ENCODE data around the gene PTCH1.

The PTCH1 gene

DNA sequence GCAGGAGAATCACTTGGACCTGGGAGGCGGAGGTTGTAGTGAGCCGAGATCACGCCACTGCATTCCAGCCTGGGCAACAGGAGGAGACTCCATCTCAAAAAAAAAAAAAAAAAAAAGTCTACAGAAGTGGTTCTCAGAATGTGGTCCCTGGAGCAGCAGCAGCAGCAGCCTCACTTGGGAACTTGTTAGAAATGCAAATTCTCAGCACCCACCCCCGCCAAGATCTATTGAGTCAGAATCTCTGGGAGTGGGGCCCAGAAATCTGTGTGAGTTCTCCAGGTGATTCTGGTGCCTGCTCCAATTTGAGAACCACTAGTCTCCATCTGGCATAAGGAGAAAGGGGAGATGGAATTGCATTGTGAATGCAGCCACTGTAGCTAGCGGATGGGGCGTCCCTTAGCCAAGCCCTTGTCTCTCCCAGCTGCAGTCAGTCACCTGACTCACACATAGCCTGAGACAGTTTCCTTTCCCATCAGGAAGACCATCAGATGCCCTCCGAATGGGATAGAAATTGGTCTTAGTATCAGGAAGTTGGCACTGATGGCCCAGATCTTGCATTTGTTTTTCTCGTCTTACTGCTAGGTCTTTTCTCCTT lies 12.2 kb upstream of the PTCH1 start:
- Histone ChIP-seq H3K27me3 (ENCODE audit: control insufficient read depth, insufficient read depth, low read length) (peaks cover 29% of the 10 kb centered on the region), H3K36me3 (ENCODE audit: insufficient read depth, low read length) (no peaks in the 10 kb centered on the region)

DNA sequence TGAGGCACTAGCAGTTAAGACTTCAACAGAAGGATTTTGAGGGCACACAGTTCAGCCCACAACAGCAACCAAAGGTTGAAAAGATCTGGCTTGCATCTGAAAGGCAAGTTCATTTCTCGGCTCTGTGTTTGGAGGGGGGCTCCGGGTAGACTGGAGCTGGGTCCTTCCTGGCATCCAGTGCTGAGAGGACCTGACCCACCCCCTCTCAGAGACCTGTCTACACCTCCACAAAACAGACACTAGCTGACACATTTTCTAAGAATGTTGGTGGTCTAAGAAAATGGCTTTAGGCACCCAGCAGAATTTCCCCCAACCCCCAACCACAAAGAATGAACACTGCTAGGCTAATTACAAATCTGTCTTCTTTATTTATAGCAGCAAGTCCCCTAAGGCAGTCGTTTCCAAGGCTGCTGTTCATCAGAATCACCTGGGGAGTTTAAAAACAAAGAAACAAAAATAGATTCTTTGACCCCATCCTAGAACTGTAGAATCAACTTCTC lies 6.2 kb upstream of the PTCH1 start:
- Histone ChIP-seq H3K36me3 (ENCODE audit: insufficient read depth, low read length) (no peaks in the 10 kb centered on the region), H3K4me3 (ENCODE audit: low read length) (no peak overlapping the region), H3K9me3 (replicated peaks; ENCODE audit: low read length) (peaks cover 3% of the 10 kb centered on the region), H3K4me2 (ENCODE audit: low read length) (no peak overlapping the region), H3K9ac (ENCODE audit: low read depth, low read length) (no peak overlapping the region), H3K4me1 (ENCODE audit: control insufficient read depth, insufficient read depth, low read length) (no peaks in the 10 kb centered on the region), H3K27me3 (ENCODE audit: control insufficient read depth, insufficient read depth, low read length) (peaks cover 50% of the 10 kb centered on the region)

More for the DNA sequence above, 12.2 kb upstream of the PTCH1 start:
- no peak overlapping the region for H3K9ac ChIP-seq (ENCODE audit: low read depth, low read length)
- H3K4me1 ChIP-seq (ENCODE audit: control insufficient read depth, insufficient read depth, low read length): no peaks in the 10 kb centered on the region
- no peak overlapping the region for H3K4me3 ChIP-seq (ENCODE audit: low read length)
- no peaks in the 10 kb centered on the region for H3K9me3 ChIP-seq (replicated peaks; ENCODE audit: low read length)
- H3K4me2 ChIP-seq (ENCODE audit: low read length): no peak overlapping the region

DNA sequence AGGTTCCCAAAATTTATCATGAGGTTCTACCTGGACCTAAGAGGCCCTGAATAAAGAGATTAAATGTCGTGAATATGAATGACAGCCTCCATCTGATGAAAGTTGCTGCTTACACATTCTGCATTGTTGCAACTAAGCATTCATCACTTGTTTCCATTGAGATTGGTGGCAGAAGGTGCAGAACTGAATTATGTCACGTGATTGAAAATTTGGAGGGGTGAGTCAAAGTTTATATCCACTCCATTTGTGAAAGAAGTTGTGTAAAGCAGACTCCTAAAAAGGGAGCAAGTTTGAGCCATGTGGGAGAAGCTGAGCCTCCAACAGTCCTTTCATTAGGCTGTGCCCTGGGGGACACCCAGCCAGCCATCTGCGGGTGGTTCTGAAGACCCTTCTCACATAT lies 4.9 kb upstream of the PTCH1 start:
- Histone ChIP-seq H3K4me2 (ENCODE audit: low read length) (no peak overlapping the region), H3K36me3 (ENCODE audit: insufficient read depth, low read length) (no peaks in the 10 kb centered on the region), H3K4me3 (ENCODE audit: low read length) (no peak overlapping the region), H3K9me3 (replicated peaks; ENCODE audit: low read length) (peaks cover 3% of the 10 kb centered on the region), H3K9ac (ENCODE audit: low read depth, low read length) (no peak overlapping the region), H3K27me3 (ENCODE audit: control insufficient read depth, insufficient read depth, low read length) (peaks cover 56% of the 10 kb centered on the region), H3K4me1 (ENCODE audit: control insufficient read depth, insufficient read depth, low read length) (no peaks in the 10 kb centered on the region)

DNA sequence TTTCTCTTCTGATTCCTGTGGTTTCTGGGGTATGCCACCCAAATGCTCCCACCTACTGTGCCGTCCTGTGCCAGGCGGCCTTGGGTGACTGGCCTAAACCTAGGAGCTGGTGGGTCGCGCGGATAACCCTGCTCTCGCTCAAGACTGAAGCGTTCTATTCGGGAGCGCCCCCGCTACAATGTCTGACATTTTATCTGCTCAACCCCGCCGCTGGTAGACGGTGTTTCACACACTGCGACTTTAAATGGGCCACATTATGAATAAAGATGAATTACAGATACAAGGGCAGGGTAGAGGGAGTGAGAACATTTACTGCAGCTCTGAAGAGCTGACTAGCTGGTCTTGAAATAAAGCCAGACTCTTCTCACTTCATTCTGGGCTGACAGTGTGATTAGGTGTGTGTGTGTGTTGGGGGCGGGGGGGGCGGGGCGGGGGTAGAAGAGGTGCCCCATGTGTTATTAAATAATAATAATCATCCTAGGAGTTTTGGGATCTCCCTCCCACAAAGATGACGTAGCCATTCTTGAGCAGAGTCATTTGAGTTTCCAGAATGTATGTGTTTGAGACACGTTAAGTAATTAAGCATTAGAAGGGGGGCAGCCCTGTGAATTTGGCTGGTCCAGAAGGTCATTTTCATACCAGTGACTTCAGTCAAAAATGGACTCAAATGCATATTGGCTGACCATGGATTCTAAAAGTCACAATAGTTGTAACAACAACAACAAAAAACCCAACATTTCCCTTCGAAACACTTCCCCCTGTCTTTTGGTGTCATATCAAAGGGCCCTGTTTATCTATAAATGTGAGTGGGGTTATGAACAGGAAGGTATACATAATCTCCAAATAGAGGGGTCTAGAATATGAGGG lies 1.0 kb upstream of the PTCH1 start:
- Histone ChIP-seq H3K27me3 (ENCODE audit: control insufficient read depth, insufficient read depth, low read length) (peaks cover 48% of the 10 kb centered on the region), H3K9me3 (replicated peaks; ENCODE audit: low read length) (peaks cover 3% of the 10 kb centered on the region), H3K4me1 (ENCODE audit: control insufficient read depth, insufficient read depth, low read length) (peaks cover 6% of the 10 kb centered on the region), H3K4me3 (ENCODE audit: low read length) (no peak overlapping the region), H3K9ac (ENCODE audit: low read depth, low read length) (no peak overlapping the region), H3K4me2 (ENCODE audit: low read length) (peak overlapping the region; percentile 99), H3K36me3 (ENCODE audit: insufficient read depth, low read length) (no peaks in the 10 kb centered on the region)

DNA sequence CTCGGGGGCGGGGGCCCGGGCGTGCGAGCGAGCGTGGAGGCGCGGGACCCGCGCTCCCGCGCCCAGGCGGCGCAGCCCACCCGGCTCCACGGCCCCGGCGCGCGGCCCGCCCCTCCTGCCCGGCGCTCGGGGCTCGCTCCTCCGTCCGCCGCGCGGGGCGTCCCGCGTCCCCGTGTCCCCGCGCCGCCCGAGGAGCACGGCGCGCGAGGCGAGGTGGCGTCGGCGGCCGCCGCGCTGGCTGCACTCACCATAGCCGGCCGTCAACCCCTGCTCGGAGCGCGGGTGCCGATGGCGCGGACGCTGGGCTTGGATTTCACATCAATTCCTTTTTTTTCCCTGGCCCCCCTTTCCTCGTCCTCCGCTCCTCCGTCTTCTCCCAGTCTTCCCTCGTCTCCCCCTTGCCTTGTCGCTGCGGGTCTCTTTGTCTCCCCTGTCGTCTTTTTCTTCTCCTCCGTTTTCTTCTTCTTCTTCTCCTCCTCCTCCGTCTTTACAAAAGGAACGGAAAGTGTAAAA lies 494 bp downstream of the PTCH1 start:
- Histone ChIP-seq H3K27me3 (ENCODE audit: control insufficient read depth, insufficient read depth, low read length) (peaks cover 35% of the 10 kb centered on the region), H3K9ac (ENCODE audit: low read depth, low read length) (peak overlapping the region; percentile 48)

DNA sequence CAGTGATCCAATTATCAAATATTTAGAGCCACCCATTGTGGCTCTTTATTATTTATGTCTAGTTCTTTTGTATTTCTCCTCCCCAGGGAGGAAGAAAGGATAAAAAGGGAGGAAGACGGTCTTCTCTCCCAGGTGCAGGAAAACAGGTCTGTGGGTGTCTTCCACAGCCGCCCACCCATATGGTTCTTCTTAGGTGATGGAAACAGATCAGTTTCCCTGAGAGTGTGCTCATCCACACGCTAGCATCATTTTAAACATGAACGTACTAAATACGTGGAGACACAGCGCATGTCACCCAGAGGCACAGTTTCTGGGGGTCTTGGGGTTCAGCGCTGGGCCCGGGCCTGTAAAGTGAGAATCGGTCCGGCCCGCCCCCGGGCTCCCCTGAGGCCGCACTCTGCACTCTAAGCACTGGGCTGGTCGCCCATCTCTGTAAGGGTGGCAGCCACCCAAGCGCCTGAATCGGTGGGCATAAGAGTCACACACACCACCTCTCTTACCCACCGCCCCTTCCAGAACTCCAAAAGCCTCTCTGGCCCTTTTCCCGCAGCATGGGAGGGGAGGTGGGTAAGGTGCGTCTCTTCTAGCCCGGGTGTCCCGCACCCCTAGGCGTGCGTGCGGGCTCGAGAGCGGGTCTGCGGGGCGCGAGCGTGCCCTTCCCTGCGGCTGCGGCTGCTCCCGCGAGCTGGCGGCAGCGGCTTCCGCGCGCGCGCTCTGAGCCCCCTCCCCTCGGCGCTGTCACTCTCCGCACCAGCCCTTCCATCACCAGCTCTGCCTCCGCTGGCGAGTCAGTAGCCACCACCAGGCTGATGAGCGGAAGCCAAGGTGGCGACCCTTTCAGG lies 1.3 kb downstream of the PTCH1 start:
- H3K9me3 ChIP-seq (replicated peaks; ENCODE audit: low read length): peaks cover 3% of the 10 kb centered on the region
- H3K4me1 ChIP-seq (ENCODE audit: control insufficient read depth, insufficient read depth, low read length): peaks cover 18% of the 10 kb centered on the region
- H3K27me3 ChIP-seq (ENCODE audit: control insufficient read depth, insufficient read depth, low read length): peaks cover 27% of the 10 kb centered on the region
- H3K4me3 ChIP-seq (ENCODE audit: low read length): peak overlapping the region; percentile 83
- peak overlapping the region; percentile 99 for H3K4me2 ChIP-seq (ENCODE audit: low read length)
- no peak overlapping the region for H3K9ac ChIP-seq (ENCODE audit: low read depth, low read length)
- H3K36me3 ChIP-seq (ENCODE audit: insufficient read depth, low read length): no peaks in the 10 kb centered on the region

More for the DNA sequence above, 494 bp downstream of the PTCH1 start:
- Histone ChIP-seq H3K36me3 (ENCODE audit: insufficient read depth, low read length) (no peaks in the 10 kb centered on the region), H3K9me3 (replicated peaks; ENCODE audit: low read length) (peaks cover 3% of the 10 kb centered on the region), H3K4me1 (ENCODE audit: control insufficient read depth, insufficient read depth, low read length) (peaks cover 18% of the 10 kb centered on the region), H3K4me3 (ENCODE audit: low read length) (peak overlapping the region; percentile 83), H3K4me2 (ENCODE audit: low read length) (peak overlapping the region; percentile 99)

DNA sequence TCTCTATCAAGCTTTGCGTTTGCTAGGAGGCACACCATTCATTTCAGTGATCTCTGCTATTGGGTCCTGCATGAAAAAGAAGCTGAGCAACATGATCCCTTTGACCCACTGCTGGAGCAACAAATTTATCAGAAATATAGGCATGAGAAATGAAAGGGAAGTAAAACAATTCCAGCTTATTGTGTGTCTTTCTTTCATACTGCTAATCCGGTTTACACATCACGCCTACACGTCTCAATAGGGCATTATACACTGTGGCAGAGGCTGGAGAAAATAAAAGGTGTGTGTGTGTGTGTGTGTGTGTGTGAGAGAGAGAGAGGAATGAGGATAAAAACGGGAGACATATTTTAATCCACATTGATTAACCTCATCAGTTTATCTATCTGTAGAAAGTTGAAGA lies 2.4 kb downstream of the PTCH1 start:
- H3K27me3 ChIP-seq (ENCODE audit: control insufficient read depth, insufficient read depth, low read length): peaks cover 18% of the 10 kb centered on the region
- peaks cover 18% of the 10 kb centered on the region for H3K4me1 ChIP-seq (ENCODE audit: control insufficient read depth, insufficient read depth, low read length)
- H3K4me3 ChIP-seq (ENCODE audit: low read length): no peak overlapping the region

DNA sequence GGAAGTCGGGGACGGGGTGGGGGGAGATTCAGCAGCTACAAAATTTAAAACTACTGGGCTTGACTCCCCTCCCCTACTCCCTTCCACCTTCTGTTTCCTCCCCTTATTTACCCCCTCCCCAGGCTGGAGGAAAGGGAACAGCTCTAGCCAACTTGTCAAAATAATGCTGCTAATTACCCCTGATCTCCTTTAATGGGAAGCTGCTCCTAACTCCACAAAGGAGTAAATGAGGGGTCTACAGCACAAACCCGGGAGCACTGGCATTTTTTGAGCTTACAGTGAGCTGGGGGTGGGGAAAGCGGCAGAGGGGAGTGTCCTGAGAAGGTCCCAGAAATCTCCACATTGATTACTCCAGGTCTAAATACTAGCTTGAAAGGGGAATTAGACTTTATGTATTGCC lies 3.1 kb downstream of the PTCH1 start:
- Histone ChIP-seq H3K9me3 (replicated peaks; ENCODE audit: low read length) (peaks cover 3% of the 10 kb centered on the region), H3K4me1 (ENCODE audit: control insufficient read depth, insufficient read depth, low read length) (peaks cover 18% of the 10 kb centered on the region)

More for the DNA sequence above, 2.4 kb downstream of the PTCH1 start:
- Histone ChIP-seq H3K4me2 (ENCODE audit: low read length) (no peak overlapping the region), H3K9me3 (replicated peaks; ENCODE audit: low read length) (peaks cover 3% of the 10 kb centered on the region), H3K36me3 (ENCODE audit: insufficient read depth, low read length) (no peaks in the 10 kb centered on the region), H3K9ac (ENCODE audit: low read depth, low read length) (no peak overlapping the region)

DNA sequence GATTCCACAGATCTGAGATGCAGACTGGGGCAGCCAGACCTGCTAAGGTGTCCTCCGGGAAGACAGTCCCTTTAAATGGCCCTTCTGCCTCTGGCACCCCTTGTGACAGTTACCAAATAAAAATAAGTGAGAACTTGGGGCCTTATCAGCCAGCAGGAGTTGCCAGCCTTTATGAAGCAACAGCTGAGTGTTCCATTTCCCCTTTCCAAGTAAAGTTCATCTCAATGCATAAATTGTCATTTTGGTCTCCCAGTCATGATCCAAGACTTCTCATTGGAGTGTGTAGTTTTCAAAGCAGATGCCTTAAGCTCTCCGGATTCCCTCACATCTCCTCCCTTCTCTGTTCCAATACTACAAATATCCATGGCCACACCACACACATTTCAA lies 4.1 kb downstream of the PTCH1 start:
- peaks cover 18% of the 10 kb centered on the region for H3K4me1 ChIP-seq (ENCODE audit: control insufficient read depth, insufficient read depth, low read length)
- H3K4me3 ChIP-seq (ENCODE audit: low read length): peak overlapping the region; percentile 91

More for the DNA sequence above, 3.1 kb downstream of the PTCH1 start:
- H3K4me2 ChIP-seq (ENCODE audit: low read length): no peak overlapping the region
- no peaks in the 10 kb centered on the region for H3K36me3 ChIP-seq (ENCODE audit: insufficient read depth, low read length)
- H3K9ac ChIP-seq (ENCODE audit: low read depth, low read length): no peak overlapping the region
- H3K4me3 ChIP-seq (ENCODE audit: low read length): no peak overlapping the region
- H3K27me3 ChIP-seq (ENCODE audit: control insufficient read depth, insufficient read depth, low read length): peaks cover 15% of the 10 kb centered on the region

DNA sequence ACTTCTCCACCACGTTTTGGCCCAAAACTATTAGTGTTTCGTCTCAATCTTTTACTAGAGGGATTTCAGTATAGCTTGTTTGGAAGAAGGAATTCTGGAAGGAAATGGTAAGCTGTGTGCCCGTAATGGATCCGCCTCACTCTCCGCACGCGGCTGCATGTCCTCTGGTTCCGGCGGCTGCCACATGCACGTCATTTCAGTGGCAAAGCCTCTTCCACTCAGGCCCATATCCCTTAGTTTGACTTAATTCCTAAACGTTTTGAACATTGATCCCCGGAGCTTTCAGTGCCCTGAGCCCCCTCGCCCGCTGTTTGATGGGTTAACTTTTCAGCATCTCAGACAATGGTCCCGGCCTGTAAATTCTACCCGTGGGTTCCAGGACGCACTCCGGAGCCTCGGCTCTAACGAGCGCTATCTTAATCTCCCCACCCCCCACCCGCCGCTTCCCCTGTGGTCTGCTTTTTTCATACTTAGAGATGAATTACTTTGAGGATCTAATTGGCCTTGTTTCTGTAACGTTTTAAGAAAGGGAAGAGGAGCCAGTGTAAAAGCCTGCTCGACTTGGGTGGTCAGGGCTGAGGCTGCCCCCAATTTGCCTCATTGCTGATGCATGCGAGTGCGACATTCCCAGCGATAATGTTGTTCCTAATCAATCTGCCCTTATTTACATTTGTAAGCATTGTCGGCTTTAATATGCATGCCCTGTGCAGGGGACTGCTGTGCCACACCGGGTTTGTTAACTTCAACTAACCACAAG lies 4.6 kb downstream of the PTCH1 start:
- peaks cover 18% of the 10 kb centered on the region for H3K4me1 ChIP-seq (ENCODE audit: control insufficient read depth, insufficient read depth, low read length)
- H3K9ac ChIP-seq (ENCODE audit: low read depth, low read length): peak overlapping the region; percentile 85

More for the DNA sequence above, 4.1 kb downstream of the PTCH1 start:
- Histone ChIP-seq H3K27me3 (ENCODE audit: control insufficient read depth, insufficient read depth, low read length) (peaks cover 10% of the 10 kb centered on the region), H3K9ac (ENCODE audit: low read depth, low read length) (no peak overlapping the region), H3K4me2 (ENCODE audit: low read length) (peak overlapping the region; percentile 83), H3K36me3 (ENCODE audit: insufficient read depth, low read length) (no peaks in the 10 kb centered on the region), H3K9me3 (replicated peaks; ENCODE audit: low read length) (no peaks in the 10 kb centered on the region)

More for the DNA sequence above, 4.6 kb downstream of the PTCH1 start:
- H3K4me2 ChIP-seq (ENCODE audit: low read length): peak overlapping the region; percentile 83
- no peaks in the 10 kb centered on the region for H3K9me3 ChIP-seq (replicated peaks; ENCODE audit: low read length)
- no peaks in the 10 kb centered on the region for H3K36me3 ChIP-seq (ENCODE audit: insufficient read depth, low read length)
- H3K27me3 ChIP-seq (ENCODE audit: control insufficient read depth, insufficient read depth, low read length): peaks cover 5% of the 10 kb centered on the region
- H3K4me3 ChIP-seq (ENCODE audit: low read length): peak overlapping the region; percentile 91
